Cardiac muscle cell (in vitro differentiated cells and primary cell): ENCODE measurements around the gene SAXO1. TPM values are rescaled to one million over a fixed set of nuclear protein-coding genes. Genes with fewer than 3 reads are reported as not detected.
"Not testable (repeated sequence)": the region's sequence is repeated elsewhere in the genome, so short reads cannot be mapped to it uniquely, and the experiment has no call there.

Source experiments
- DNase-seq, 2 donors: peaks; one replicate each; pipeline versions ENCODE4 v3.0.0 to v3.0.0-alpha.2; 2010 to 2017; ENCODE audit warnings: low read depth in 1 of 2, low spot score in 1 of 2
- H3K27ac ChIP-seq: fragments of 200-600 bp; sonication (generic); 2 replicates; pipeline ENCODE4 v1.5.1; 2016
- H3K27me3 ChIP-seq: fragments of 200-600 bp; sonication (generic); 2 replicates; pipeline ENCODE4 v1.6.0; 2016; ENCODE audit warnings: control low read depth
- H3K36me3 ChIP-seq: fragments of 200-600 bp; sonication (generic); 2 replicates; pipeline ENCODE4 v1.5.1; 2016; ENCODE audit warnings: control low read depth
- H3K4me1 ChIP-seq: fragments of 200-600 bp; sonication (generic); 2 replicates; pipeline ENCODE4 v1.8.1; 2017; ENCODE audit warnings: low read depth, mild to moderate bottlenecking, mixed run types
- H3K4me3 ChIP-seq: fragments of 200-600 bp; sonication (generic); 2 replicates; pipeline ENCODE4 v1.5.1; 2016; ENCODE audit warnings: mild to moderate bottlenecking
- H3K9me3 ChIP-seq: fragments of 200-600 bp; sonication (generic); 2 replicates; pipeline ENCODE4 v1.5.1; 2017; ENCODE audit warnings: low read depth, mild to moderate bottlenecking, control low read depth
- polyA plus RNA-seq: library from polyadenylated mRNA; unstranded; fragments of >200 nt; fragmentation: Nextera tagmentation; extraction: Ambion mirVana; gene quantifications from 2 replicates; pipeline ENCODE4 v1.2.1, GENCODE V29; 2016
- total RNA-seq: library from RNA; depleted of rRNA; stranded (reverse); fragments of >200 nt; gene quantifications from 2 replicates; pipeline ENCODE4 v1.2.3, GENCODE V29; 2016
- TF ChIP-seq, protein P1 (sequence below): IDR thresholded peaks from 2 replicates; pipeline ENCODE4 v1.5.1; 2012; ENCODE audit warnings: low read depth, mild to moderate bottlenecking, low read length

Gene SAXO1
- total and polyA plus RNA-seq, 2 experiments from 2014 or later = 0.06 to 0.24 TPM

DNA sequence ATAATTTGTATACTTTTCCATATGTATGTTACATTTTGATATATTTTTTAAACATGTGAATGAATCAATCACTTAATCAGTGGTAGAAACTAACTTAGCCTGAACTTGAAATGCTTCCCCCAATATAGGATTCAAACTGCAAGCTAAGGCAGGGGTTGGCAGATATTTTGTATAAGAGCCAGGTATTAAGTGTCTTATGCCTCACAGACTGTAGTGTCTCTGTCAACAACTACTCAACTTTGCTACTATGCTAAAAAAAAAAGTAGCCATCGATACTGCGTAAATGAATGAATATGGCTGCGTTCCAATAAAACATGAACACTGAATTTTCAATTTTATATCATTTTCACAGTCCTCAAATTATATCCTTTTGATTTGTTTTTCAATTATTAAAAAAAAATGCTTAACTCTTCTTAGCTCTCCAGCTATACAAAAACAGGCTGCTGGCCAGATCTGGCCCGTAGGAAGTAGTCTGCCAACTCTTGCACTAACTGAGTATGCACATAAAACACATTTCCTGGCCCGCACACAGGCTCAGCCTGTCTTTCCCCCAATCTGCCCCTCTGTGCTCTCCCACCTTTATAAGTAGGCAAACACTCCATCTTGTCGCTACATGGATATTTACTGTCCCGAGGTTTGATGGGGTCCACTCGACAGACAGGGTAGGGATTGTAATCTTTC is 91.8 kb downstream of the SAXO1 start:
- Histone ChIP-seq H3K9me3 (no peaks in the 10 kb centered on the region), H3K27me3 (no peaks in the 10 kb centered on the region), H3K36me3 (no peaks in the 10 kb centered on the region), H3K27ac (no peak overlapping the region), H3K4me1 (no peaks in the 10 kb centered on the region), H3K4me3 (no peak overlapping the region)
- TF ChIP-seq, protein P1, sequence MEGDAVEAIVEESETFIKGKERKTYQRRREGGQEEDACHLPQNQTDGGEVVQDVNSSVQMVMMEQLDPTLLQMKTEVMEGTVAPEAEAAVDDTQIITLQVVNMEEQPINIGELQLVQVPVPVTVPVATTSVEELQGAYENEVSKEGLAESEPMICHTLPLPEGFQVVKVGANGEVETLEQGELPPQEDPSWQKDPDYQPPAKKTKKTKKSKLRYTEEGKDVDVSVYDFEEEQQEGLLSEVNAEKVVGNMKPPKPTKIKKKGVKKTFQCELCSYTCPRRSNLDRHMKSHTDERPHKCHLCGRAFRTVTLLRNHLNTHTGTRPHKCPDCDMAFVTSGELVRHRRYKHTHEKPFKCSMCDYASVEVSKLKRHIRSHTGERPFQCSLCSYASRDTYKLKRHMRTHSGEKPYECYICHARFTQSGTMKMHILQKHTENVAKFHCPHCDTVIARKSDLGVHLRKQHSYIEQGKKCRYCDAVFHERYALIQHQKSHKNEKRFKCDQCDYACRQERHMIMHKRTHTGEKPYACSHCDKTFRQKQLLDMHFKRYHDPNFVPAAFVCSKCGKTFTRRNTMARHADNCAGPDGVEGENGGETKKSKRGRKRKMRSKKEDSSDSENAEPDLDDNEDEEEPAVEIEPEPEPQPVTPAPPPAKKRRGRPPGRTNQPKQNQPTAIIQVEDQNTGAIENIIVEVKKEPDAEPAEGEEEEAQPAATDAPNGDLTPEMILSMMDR = no peak
- DNase-seq = no peak

DNA sequence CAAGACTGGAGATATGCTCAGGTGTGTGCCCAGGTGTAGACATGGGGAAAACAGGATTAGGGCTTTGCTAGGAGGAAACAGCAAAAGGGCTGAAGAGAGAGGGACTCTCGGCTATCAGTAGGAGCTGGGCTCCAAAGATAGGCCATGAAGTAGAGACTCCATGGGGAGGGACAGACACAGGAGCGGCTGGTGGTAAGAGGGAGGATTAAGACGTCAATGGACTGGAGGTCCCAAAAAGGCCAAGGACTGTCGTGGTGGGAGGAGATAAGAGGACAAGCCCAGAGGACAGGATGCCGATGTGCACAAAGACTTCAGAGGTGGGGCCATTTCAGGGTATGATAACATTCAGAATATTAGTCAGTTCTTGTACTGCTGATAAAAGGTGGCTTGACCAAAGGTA is 93.1 kb downstream of the SAXO1 start:
- H3K4me3 ChIP-seq = no peak overlapping the region
- DNase-seq = no peak
- TF ChIP-seq, protein P1 = no peak

DNA sequence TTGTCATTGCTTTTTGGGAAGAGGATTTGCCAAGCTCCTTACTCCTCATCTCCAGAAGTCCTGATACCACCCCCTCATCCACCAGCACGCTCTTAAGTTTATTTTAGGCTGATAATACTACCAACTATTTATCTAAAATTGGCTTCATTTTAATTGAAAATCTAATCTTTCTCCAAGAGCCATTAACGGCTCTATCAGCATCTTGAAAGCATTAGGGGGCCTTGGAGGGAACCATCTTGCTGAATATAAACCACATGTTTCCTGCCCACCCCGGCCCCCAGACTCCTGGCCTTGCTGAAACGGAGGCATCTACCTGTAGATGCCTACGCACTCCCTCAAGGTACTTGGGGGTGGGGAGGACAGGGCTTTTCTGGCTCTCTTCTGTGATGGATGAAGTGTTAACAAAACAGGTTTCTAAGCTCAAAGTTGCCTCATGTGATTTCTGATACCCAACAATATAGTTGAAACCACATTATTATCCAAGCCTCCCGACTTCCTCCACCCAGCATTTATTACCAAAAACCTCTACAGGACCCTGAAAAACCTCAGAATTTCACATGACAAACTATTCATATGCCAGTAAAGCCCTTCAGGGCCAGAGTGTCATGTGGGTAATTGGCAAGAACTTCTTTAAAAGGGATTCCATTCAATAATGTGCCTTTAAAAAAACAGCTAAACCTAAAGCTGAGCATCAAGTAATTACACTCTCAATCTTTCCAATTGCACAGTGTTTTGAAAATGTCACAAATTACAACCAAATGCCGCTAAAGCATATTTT is 96.7 kb downstream of the SAXO1 start:
- Histone ChIP-seq H3K27ac (no peak overlapping the region), H3K27me3 (no peaks in the 10 kb centered on the region), H3K4me3 (no peak overlapping the region), H3K4me1 (no peaks in the 10 kb centered on the region), H3K36me3 (no peaks in the 10 kb centered on the region), H3K9me3 (no peaks in the 10 kb centered on the region)
- TF ChIP-seq, protein P1 = no peak
- DNase-seq = no peak

More for the DNA sequence above, 93.1 kb downstream of the SAXO1 start:
- Histone ChIP-seq H3K27ac (no peak overlapping the region), H3K27me3 (no peaks in the 10 kb centered on the region), H3K36me3 (no peaks in the 10 kb centered on the region), H3K9me3 (no peaks in the 10 kb centered on the region), H3K4me1 (no peaks in the 10 kb centered on the region)

DNA sequence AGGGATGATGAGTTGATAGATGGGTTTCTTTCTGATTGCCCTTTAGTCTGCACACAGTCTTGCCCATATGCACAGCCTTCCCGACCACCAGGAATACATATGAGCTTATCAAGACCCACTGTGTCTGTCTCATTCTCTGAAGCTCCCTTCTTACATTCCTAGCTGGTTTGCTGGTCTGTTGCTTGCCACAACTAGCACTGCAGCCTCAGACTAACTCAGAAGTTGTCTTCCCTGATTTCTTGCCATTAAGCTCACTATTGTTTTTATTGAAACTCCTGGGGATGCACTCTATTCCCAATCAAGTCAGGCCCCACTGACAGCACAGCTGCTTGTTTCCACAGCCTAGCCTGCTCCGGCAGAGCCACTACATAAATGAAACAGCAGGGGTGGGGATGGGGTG is 97.5 kb downstream of the SAXO1 start:
- no peaks in the 10 kb centered on the region for H3K4me1 ChIP-seq
- no peaks in the 10 kb centered on the region for H3K27me3 ChIP-seq
- DNase-seq = no peak
- TF ChIP-seq, protein P1 = no peak
- H3K4me3 ChIP-seq = no peak overlapping the region
- no peaks in the 10 kb centered on the region for H3K9me3 ChIP-seq
- no peaks in the 10 kb centered on the region for H3K36me3 ChIP-seq
- no peak overlapping the region for H3K27ac ChIP-seq

DNA sequence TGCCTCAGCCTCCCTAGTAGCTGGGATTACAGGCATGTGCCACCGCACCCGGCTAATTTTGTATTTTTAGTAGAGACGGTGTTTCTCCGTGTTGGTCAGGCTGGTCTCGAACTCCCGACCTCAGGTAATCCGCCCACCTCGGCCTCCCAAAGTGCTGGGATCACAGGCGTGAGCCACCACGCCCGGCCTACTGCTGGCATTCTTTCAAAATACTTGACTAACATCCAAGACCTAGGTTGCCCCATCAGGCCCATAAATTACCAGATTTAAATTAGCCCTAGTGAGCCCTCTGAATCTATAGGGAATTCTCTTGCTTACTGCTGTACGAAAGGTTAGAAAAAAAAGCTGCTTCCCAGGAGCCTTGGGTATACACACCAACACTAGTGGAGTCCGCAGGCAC is 102.4 kb downstream of the SAXO1 start:
- not testable (repeated sequence) for DNase-seq, H3K9me3 ChIP-seq, H3K27ac ChIP-seq, H3K4me1 ChIP-seq, H3K4me3 ChIP-seq, H3K27me3 ChIP-seq, H3K36me3 ChIP-seq

DNA sequence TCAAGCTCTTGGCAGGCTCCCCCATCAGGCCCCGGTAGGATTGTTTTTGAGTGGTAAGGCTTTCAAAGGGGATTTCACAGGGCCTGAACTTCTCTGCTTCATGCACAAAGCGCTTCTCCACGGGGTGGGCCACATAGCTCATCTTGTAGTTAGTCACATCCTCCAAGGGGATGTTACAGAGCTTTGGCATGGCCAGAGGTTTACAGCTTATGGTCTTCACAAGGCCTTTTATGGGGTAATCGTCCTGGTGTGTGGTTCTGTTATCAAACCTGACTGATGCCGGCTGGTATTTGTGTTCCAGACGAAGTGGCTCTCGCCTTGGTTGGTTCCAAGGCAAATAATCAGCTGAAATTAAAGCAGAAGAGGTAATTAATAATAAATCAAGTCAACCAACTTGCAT is 104.3 kb downstream of the SAXO1 start:
- DNase-seq = peak in 1 of 2 donors; percentile 69

More for the DNA sequence above, 104.3 kb downstream of the SAXO1 start:
- Histone ChIP-seq H3K4me1 (no peaks in the 10 kb centered on the region), H3K27ac (no peak overlapping the region), H3K9me3 (no peaks in the 10 kb centered on the region), H3K36me3 (no peaks in the 10 kb centered on the region), H3K27me3 (no peaks in the 10 kb centered on the region), H3K4me3 (no peak overlapping the region)
- TF ChIP-seq, protein P1 = no peak
